Fibroblast of lung (primary cell): ENCODE results near the gene DNAJC27.

Experiments used
- EZH2 ChIP-seq: IDR thresholded peaks from 2 replicates; pipeline ENCODE4 v1.5.1; 2012; ENCODE audit warnings: low read length, control low read depth, mild to moderate bottlenecking; ENCODE audit errors: missing control alignments
- TF ChIP-seq, protein P1 (sequence below), 2 donors: IDR thresholded peaks in 1 of 2; conservative IDR thresholded peaks in 1 of 2; 1 replicate in 1 of 2; 2 replicates in 1 of 2; pipeline ENCODE4 v1.5.1; 2011 to 2012; ENCODE audit warnings: low read length in 2 of 2, control low read depth in 1 of 2, inconsistent platforms in 1 of 2, low read depth in 1 of 2, mild to moderate bottlenecking in 1 of 2

DNA sequence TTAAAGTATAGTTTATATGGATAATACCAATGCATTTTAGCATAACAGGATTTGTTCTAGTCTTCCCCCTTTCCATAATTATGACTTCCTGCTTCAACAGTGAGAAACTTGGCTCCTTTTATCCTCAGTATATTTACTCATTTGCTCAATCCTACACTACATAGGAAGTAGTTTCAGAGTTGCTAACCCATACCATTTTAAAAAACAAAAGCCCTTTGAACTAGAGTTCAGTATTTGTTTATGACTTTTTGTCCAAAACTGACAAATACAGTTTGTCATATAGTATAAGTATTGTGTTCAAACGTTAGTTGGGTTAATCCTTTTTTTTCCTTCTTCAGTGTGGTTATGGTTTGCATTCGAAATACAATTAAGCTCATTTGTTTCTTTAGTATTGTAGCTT, 5.9 kb upstream of the DNAJC27 start:
- TF ChIP-seq, protein P1, sequence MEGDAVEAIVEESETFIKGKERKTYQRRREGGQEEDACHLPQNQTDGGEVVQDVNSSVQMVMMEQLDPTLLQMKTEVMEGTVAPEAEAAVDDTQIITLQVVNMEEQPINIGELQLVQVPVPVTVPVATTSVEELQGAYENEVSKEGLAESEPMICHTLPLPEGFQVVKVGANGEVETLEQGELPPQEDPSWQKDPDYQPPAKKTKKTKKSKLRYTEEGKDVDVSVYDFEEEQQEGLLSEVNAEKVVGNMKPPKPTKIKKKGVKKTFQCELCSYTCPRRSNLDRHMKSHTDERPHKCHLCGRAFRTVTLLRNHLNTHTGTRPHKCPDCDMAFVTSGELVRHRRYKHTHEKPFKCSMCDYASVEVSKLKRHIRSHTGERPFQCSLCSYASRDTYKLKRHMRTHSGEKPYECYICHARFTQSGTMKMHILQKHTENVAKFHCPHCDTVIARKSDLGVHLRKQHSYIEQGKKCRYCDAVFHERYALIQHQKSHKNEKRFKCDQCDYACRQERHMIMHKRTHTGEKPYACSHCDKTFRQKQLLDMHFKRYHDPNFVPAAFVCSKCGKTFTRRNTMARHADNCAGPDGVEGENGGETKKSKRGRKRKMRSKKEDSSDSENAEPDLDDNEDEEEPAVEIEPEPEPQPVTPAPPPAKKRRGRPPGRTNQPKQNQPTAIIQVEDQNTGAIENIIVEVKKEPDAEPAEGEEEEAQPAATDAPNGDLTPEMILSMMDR (conservative IDR thresholded peaks at IDR 0.05 in 1 of 2, IDR thresholded peaks at IDR 0.05 in 1 of 2; ENCODE audit: low read depth in 1 of 2, low read length in 2 of 2), result no peak
- TF ChIP-seq EZH2, result no peak
